ENCODE data around the gene SLC25A36.

The SLC25A36 gene

GRCh38 chr3:140927279-140928069, 14.2 kb upstream of the SLC25A36 start:
- no peak for TF ChIP-seq USF1 (IDR thresholded peaks at IDR 0.05)
- TF ChIP-seq TEAD4 (IDR thresholded peaks at IDR 0.05): no peak
- no peak for TF ChIP-seq CREB1 (IDR thresholded peaks at IDR 0.05; ENCODE audit: low read depth)

- no peak for TF ChIP-seq ZBTB7A (IDR thresholded peaks at IDR 0.05; ENCODE audit: low read depth)
- TF ChIP-seq USF1 (IDR thresholded peaks at IDR 0.05): no peak
Observed at GRCh38 chr3:140929446-140929845, 12.2 kb upstream of the SLC25A36 start.

GRCh38 chr3:140931016-140931454, 10.6 kb upstream of the SLC25A36 start:
- TF ChIP-seq FOXM1 (IDR thresholded peaks at IDR 0.05; ENCODE audit: borderline replicate concordance, low read depth): no peak
- no peak for TF ChIP-seq TAF1 (IDR thresholded peaks at IDR 0.05; ENCODE audit: low read depth)
- TF ChIP-seq REST (IDR thresholded peaks at IDR 0.05; ENCODE audit: low read depth): no peak
- TF ChIP-seq TCF12 (IDR thresholded peaks at IDR 0.05; ENCODE audit: low read depth): no peak
- no peak for TF ChIP-seq MAX (IDR thresholded peaks at IDR 0.05)
- TF ChIP-seq EGR1 (IDR thresholded peaks at IDR 0.05): no peak

GRCh38 chr3:140931801-140932200, 9.8 kb upstream of the SLC25A36 start:
- no peak for TF ChIP-seq USF1 (IDR thresholded peaks at IDR 0.05)
- no peak for TF ChIP-seq CEBPB (IDR thresholded peaks at IDR 0.05)
- no peak for TF ChIP-seq EGR1 (IDR thresholded peaks at IDR 0.05)
- TF ChIP-seq TEAD4 (IDR thresholded peaks at IDR 0.05): no peak
- no peak for TF ChIP-seq FOXM1 (IDR thresholded peaks at IDR 0.05; ENCODE audit: borderline replicate concordance, low read depth)

- no peak for TF ChIP-seq TEAD4 (IDR thresholded peaks at IDR 0.05)
- no peak for TF ChIP-seq CREB1 (IDR thresholded peaks at IDR 0.05; ENCODE audit: low read depth)
- no peak for TF ChIP-seq REST (IDR thresholded peaks at IDR 0.05; ENCODE audit: low read depth)
- TF ChIP-seq CEBPB (IDR thresholded peaks at IDR 0.05): no peak
- TF ChIP-seq TCF12 (IDR thresholded peaks at IDR 0.05; ENCODE audit: low read depth): no peak
- no peak for TF ChIP-seq EP300 (IDR thresholded peaks at IDR 0.05; ENCODE audit: borderline replicate concordance)
- no peak for TF ChIP-seq USF1 (IDR thresholded peaks at IDR 0.05)
- no peak for TF ChIP-seq MAX (IDR thresholded peaks at IDR 0.05)
- no peak for TF ChIP-seq FOXM1 (IDR thresholded peaks at IDR 0.05; ENCODE audit: borderline replicate concordance, low read depth)
- TF ChIP-seq YY1 (IDR thresholded peaks at IDR 0.05; ENCODE audit: low read depth): no peak
- TF ChIP-seq TAF1 (IDR thresholded peaks at IDR 0.05; ENCODE audit: low read depth): no peak
- TF ChIP-seq ZBTB7A (IDR thresholded peaks at IDR 0.05; ENCODE audit: low read depth): no peak
- TF ChIP-seq RAD21 (IDR thresholded peaks at IDR 0.05; ENCODE audit: low read depth): no peak
- no peak for TF ChIP-seq NFIC (IDR thresholded peaks at IDR 0.05)
- no peak for TF ChIP-seq EGR1 (IDR thresholded peaks at IDR 0.05)
Observed at GRCh38 chr3:140933109-140933508, 8.5 kb upstream of the SLC25A36 start.

- TF ChIP-seq MAX (IDR thresholded peaks at IDR 0.05) (no peak), CREB1 (IDR thresholded peaks at IDR 0.05; ENCODE audit: low read depth) (no peak), USF1 (IDR thresholded peaks at IDR 0.05) (no peak), ZBTB7A (IDR thresholded peaks at IDR 0.05; ENCODE audit: low read depth) (no peak), YY1 (IDR thresholded peaks at IDR 0.05; ENCODE audit: low read depth) (no peak), NFIC (IDR thresholded peaks at IDR 0.05) (no peak), EGR1 (IDR thresholded peaks at IDR 0.05) (no peak), FOXM1 (IDR thresholded peaks at IDR 0.05; ENCODE audit: borderline replicate concordance, low read depth) (no peak), RAD21 (IDR thresholded peaks at IDR 0.05; ENCODE audit: low read depth) (no peak), TAF1 (IDR thresholded peaks at IDR 0.05; ENCODE audit: low read depth) (no peak), TCF12 (IDR thresholded peaks at IDR 0.05; ENCODE audit: low read depth) (no peak), EP300 (IDR thresholded peaks at IDR 0.05; ENCODE audit: borderline replicate concordance) (no peak), REST (IDR thresholded peaks at IDR 0.05; ENCODE audit: low read depth) (no peak), TEAD4 (IDR thresholded peaks at IDR 0.05) (no peak), CEBPB (IDR thresholded peaks at IDR 0.05) (no peak)
Observed at GRCh38 chr3:140933552-140933951, 8.1 kb upstream of the SLC25A36 start.

Data from Ishikawa (cell line).